HEK293 (cell line): ENCODE data around the gene EPHA6.

ENCODE experiments used
- CTCF ChIA-PET: fragments of 350-600 bp; formaldehyde crosslinking; extraction: SDS; loops from one replicate; lab custom pipeline; 2021; ENCODE audit warnings: antibody characterized with exemption; lab: Yijun Ruan, JAX
- POLR2A ChIA-PET: fragments of 300-600 bp; formaldehyde crosslinking; extraction: SDS; loops from one replicate; lab custom pipeline; 2020; ENCODE audit warnings: antibody characterized with exemption, inconsistent platforms; lab: Yijun Ruan, JAX
- H3K27ac ChIP-seq: fragments of 200-500 bp; sonication (Bioruptor generic); 2 replicates; pipeline ENCODE4 v1.5.1; 2014; ENCODE audit warnings: low read depth, low read length, control low read depth, inconsistent platforms; ENCODE audit errors: extremely low read depth
- H3K36me3 ChIP-seq, 2 experiments: fragments of 200-500 bp in 1 of 2; sonication (Bioruptor generic) in 1 of 2; 1 replicate in 1 of 2; 2 replicates in 1 of 2; pipeline ENCODE4 v1.5.1; 2014 to 2017; ENCODE audit warnings: inconsistent platforms in 2 of 2, low read length in 2 of 2; ENCODE audit not compliant: control insufficient read depth in 2 of 2, insufficient read depth in 1 of 2
- H3K4me1 ChIP-seq: fragments of 200-500 bp; sonication (Bioruptor generic); 2 replicates; pipeline ENCODE4 v1.5.1; 2014; ENCODE audit warnings: mild to moderate bottlenecking, low read length, inconsistent platforms; ENCODE audit not compliant: control insufficient read depth, insufficient read depth
- H3K4me3 ChIP-seq: 2 replicates; pipeline ENCODE4 v1.5.1; 2011; ENCODE audit warnings: low read depth, mild to moderate bottlenecking, control low read depth, low read length, moderate library complexity
- H3K9me3 ChIP-seq: fragments of 200-500 bp; sonication (Bioruptor generic); 2 replicates; pipeline ENCODE4 v1.5.1; 2014; ENCODE audit warnings: low read depth, low read length, inconsistent platforms; ENCODE audit not compliant: control insufficient read depth, insufficient read depth
- KLF9 ChIP-seq: fragments of 450-650 bp; formaldehyde crosslinking; IDR thresholded peaks from 2 replicates; pipeline ENCODE4 v1.5.1; 2016; ENCODE audit warnings: missing biosample characterization, missing genetic modification characterization, low read depth
- PATZ1 ChIP-seq: fragments of 450-650 bp; formaldehyde crosslinking; IDR thresholded peaks from 2 replicates; pipeline ENCODE4 v1.5.1; 2016; ENCODE audit warnings: missing biosample characterization, missing genetic modification characterization
- SP3 ChIP-seq: fragments of 450-650 bp; formaldehyde crosslinking; IDR thresholded peaks from 2 replicates; pipeline ENCODE4 v1.5.1; 2016; ENCODE audit warnings: missing biosample characterization, missing genetic modification characterization
- ZBTB10 ChIP-seq: fragments of 450-650 bp; formaldehyde crosslinking; IDR thresholded peaks from 2 replicates; pipeline ENCODE4 v1.5.1; 2016; ENCODE audit warnings: missing biosample characterization, missing genetic modification characterization
- ZBTB44 ChIP-seq: fragments of 450-650 bp; IDR thresholded peaks from 2 replicates; pipeline ENCODE4 v1.5.1; 2018; ENCODE audit warnings: missing biosample characterization, mild to moderate bottlenecking, missing genetic modification characterization
- ZBTB6 ChIP-seq: fragments of 450-650 bp; formaldehyde crosslinking; IDR thresholded peaks from 2 replicates; pipeline ENCODE4 v1.5.1; 2017; ENCODE audit warnings: missing biosample characterization, missing genetic modification characterization
- ZNF114 ChIP-seq: fragments of 450-650 bp; formaldehyde crosslinking; IDR thresholded peaks from 2 replicates; pipeline ENCODE4 v1.5.0; 2017; ENCODE audit warnings: missing biosample characterization, missing genetic modification characterization
- ZNF138 ChIP-seq: fragments of 450-650 bp; formaldehyde crosslinking; IDR thresholded peaks from 2 replicates; pipeline ENCODE4 v1.5.1; 2016; ENCODE audit warnings: missing biosample characterization, missing genetic modification characterization, borderline replicate concordance
- ZNF239 ChIP-seq: fragments of 450-650 bp; formaldehyde crosslinking; IDR thresholded peaks from 2 replicates; pipeline ENCODE4 v1.5.1; 2016; ENCODE audit warnings: missing biosample characterization, missing genetic modification characterization
- ZNF324 ChIP-seq: fragments of 450-650 bp; formaldehyde crosslinking; IDR thresholded peaks from 2 replicates; pipeline ENCODE4 v1.5.1; 2016; ENCODE audit warnings: missing biosample characterization, missing genetic modification characterization
- ZNF585B ChIP-seq: fragments of 450-650 bp; formaldehyde crosslinking; IDR thresholded peaks from 2 replicates; pipeline ENCODE4 v1.5.1; 2016; ENCODE audit warnings: missing biosample characterization, missing genetic modification characterization
- ZNF629 ChIP-seq: fragments of 450-650 bp; formaldehyde crosslinking; IDR thresholded peaks from 2 replicates; pipeline ENCODE4 v1.5.1; 2017; ENCODE audit warnings: missing biosample characterization, missing genetic modification characterization
- ZNF670 ChIP-seq: fragments of 450-650 bp; formaldehyde crosslinking; IDR thresholded peaks from 2 replicates; pipeline ENCODE4 v1.5.1; 2016; ENCODE audit warnings: missing biosample characterization, missing genetic modification characterization, low read depth
- ZNF791 ChIP-seq: fragments of 450-650 bp; formaldehyde crosslinking; IDR thresholded peaks from 2 replicates; pipeline ENCODE4 v1.5.1; 2016; ENCODE audit warnings: missing biosample characterization, missing genetic modification characterization
- ZNF830 ChIP-seq: fragments of 450-650 bp; IDR thresholded peaks from 2 replicates; pipeline ENCODE4 v1.5.0; 2018; ENCODE audit warnings: missing biosample characterization, missing genetic modification characterization, low read depth, mild to moderate bottlenecking, moderate library complexity
- ZXDB ChIP-seq: fragments of 450-650 bp; formaldehyde crosslinking; IDR thresholded peaks from 2 replicates; pipeline ENCODE4 v1.5.1; 2016; ENCODE audit warnings: missing biosample characterization, missing genetic modification characterization

Gene EPHA6

GRCh38 chr3:97306226-97306625 is 491.8 kb downstream of the EPHA6 start:
- TF ChIP-seq ZNF791: no peak
- TF ChIP-seq ZNF138 (tag by site-specific recombination): no peak
- no peak for TF ChIP-seq PATZ1 (tag by site-specific recombination)
- TF ChIP-seq ZBTB44 (tag by site-specific recombination): no peak
- TF ChIP-seq, all 188 proteins: peak for 0
- Histone ChIP-seq H3K4me1 (no peaks in the 10 kb centered on the region), H3K27ac (no peak overlapping the region), H3K9me3 (no peaks in the 10 kb centered on the region), H3K4me3 (no peak overlapping the region), H3K36me3 (no peaks in the 10 kb centered on the region)
- ChIA-PET CTCF (no interaction called here), POLR2A (no interaction called here)

- CTCF ChIA-PET: no interaction called here
- Histone ChIP-seq H3K4me1 (no peaks in the 10 kb centered on the region), H3K36me3 (no peaks in the 10 kb centered on the region), H3K27ac (no peak overlapping the region), H3K9me3 (no peaks in the 10 kb centered on the region), H3K4me3 (no peak overlapping the region)
- TF ChIP-seq SP3 (tag by site-specific recombination): no peak
- TF ChIP-seq ZNF791: no peak
- no peak for TF ChIP-seq ZNF585B (tag by site-specific recombination)
- TF ChIP-seq ZXDB (tag by site-specific recombination): no peak
- TF ChIP-seq ZNF629 (tag by site-specific recombination): no peak
- no peak for TF ChIP-seq ZBTB10 (tag by site-specific recombination)
- no peak for TF ChIP-seq KLF9 (tag by site-specific recombination)
- POLR2A ChIA-PET: no interaction called here
Observed at GRCh38 chr3:97338375-97338774, 524.0 kb downstream of the EPHA6 start.

- ChIA-PET CTCF (no interaction called here), POLR2A (no interaction called here)
- Histone ChIP-seq H3K27ac (no peak overlapping the region), H3K36me3 (no peaks in the 10 kb centered on the region), H3K9me3 (no peaks in the 10 kb centered on the region), H3K4me1 (no peaks in the 10 kb centered on the region), H3K4me3 (no peak overlapping the region)
- TF ChIP-seq ZBTB10 (tag by site-specific recombination): no peak
- no peak for TF ChIP-seq ZNF830 (tag by site-specific recombination)
- TF ChIP-seq ZNF239: no peak
- TF ChIP-seq ZNF324: no peak
- TF ChIP-seq ZNF670 (tag by site-specific recombination): no peak
- TF ChIP-seq ZNF114 (tag by site-specific recombination): no peak
- TF ChIP-seq ZBTB6: no peak
Observed at GRCh38 chr3:97340940-97341339, 526.5 kb downstream of the EPHA6 start.
